HCT116 (cell line): ENCODE data around the gene ASB3. TPM values are rescaled to one million over a fixed set of nuclear protein-coding genes. Genes with fewer than 3 reads are reported as not detected.

Experiments used
- ATAC-seq: fragments of 200-7000 bp; cut with Tn5 transposase; 2 replicates; pipeline ENCODE4 v1.9.1; 2020; ENCODE audit warnings: mild to moderate bottlenecking, moderate library complexity
- BruUV-seq: library from RNA; stranded (reverse); fragments of 400-500 nt; replicated peaks from 2 replicates; lab custom pipeline; 2021; lab: Mats Ljungman, UMichigan
- CTCF ChIA-PET: fragments of 300-600 bp; sonication (Branson Sonifier 250); formaldehyde crosslinking; loops from one replicate; lab custom pipeline; 2021; ENCODE audit warnings: antibody characterized with exemption; lab: Charles Lee
- POLR2A ChIA-PET: fragments of 300-600, 350-600 bp; sonication (Branson Sonifier 250); formaldehyde crosslinking; loops from one replicate; lab custom pipeline; 2021; ENCODE audit warnings: antibody characterized with exemption; lab: Charles Lee
- RAD21 ChIA-PET, 2 experiments: fragments of 300-600 bp; sonication (Branson Sonifier 250); formaldehyde crosslinking; loops; one replicate each; lab custom pipeline; 2023; ENCODE audit warnings: low total read pairs in 2 of 2; ENCODE audit not compliant: uncharacterized antibody in 2 of 2, unreplicated experiment in 2 of 2, low non-redundant PET in 1 of 2; lab: Charles Lee
- DNase-seq: peaks from one replicate; pipeline ENCODE4 v3.0.0-alpha.2; 2010; ENCODE audit warnings: low read depth, low spot score
- H2AFZ ChIP-seq: fragments of 200-600 bp; shearing (Covaris generic), sonication (generic); 2 replicates; pipeline ENCODE4 v1.6.1; 2017; ENCODE audit warnings: low read depth, mixed run types, mixed read lengths, antibody characterized with exemption, low read length; ENCODE audit not compliant: poor library complexity, severe bottlenecking
- H3K27ac ChIP-seq: 2 replicates; pipeline ENCODE4 v1.5.1; 2012; ENCODE audit warnings: low read depth, low read length
- H3K27me3 ChIP-seq: fragments of 200-600 bp; sonication (generic); 2 replicates; pipeline ENCODE4 v1.6.1; 2016; ENCODE audit warnings: mixed run types, low read length, mixed read lengths; ENCODE audit not compliant: insufficient read depth
- H3K36me3 ChIP-seq, 2 experiments: fragments of 200-500 bp in 1 of 2; fragments of 200-600 bp in 1 of 2; sonication (Bioruptor generic) in 1 of 2; sonication (generic) in 1 of 2; 2 replicates each; pipeline versions ENCODE4 v1.5.1 to v1.6.1; 2014 to 2016; ENCODE audit warnings: low read length in 2 of 2, inconsistent platforms in 1 of 2, mixed read lengths in 1 of 2, mixed run types in 1 of 2; ENCODE audit not compliant: insufficient read depth in 2 of 2, control insufficient read depth in 1 of 2
- H3K4me1 ChIP-seq, 2 experiments: fragments of 200-600 bp in 1 of 2; sonication (generic) in 1 of 2; 2 replicates each; pipeline versions ENCODE4 v1.5.1 to v1.6.1; 2012 to 2017; ENCODE audit warnings: low read length in 2 of 2, inconsistent platforms in 1 of 2, mild to moderate bottlenecking in 1 of 2, mixed read lengths in 1 of 2, mixed run types in 1 of 2, moderate library complexity in 1 of 2; ENCODE audit not compliant: insufficient read depth in 2 of 2, control insufficient read depth in 1 of 2
- H3K4me2 ChIP-seq: fragments of 200-600 bp; sonication (generic); 2 replicates; pipeline ENCODE4 v1.6.1; 2017; ENCODE audit warnings: mixed run types, low read length, mixed read lengths
- H3K4me3 ChIP-seq, 2 experiments: fragments of 200-600 bp in 1 of 2; sonication (generic) in 1 of 2; replicated peaks in 1 of 2; 2 replicates each; pipeline ENCODE4 v1.5.1; 2011 to 2016; ENCODE audit warnings: low read length in 2 of 2, control low read depth in 1 of 2, low read depth in 1 of 2, mild to moderate bottlenecking in 1 of 2, mixed read lengths in 1 of 2, mixed run types in 1 of 2
- H3K79me2 ChIP-seq: fragments of 200-600 bp; sonication (generic); 2 replicates; pipeline ENCODE4 v1.6.1; 2017; ENCODE audit warnings: mild to moderate bottlenecking, mixed run types, low read length, moderate library complexity, mixed read lengths; ENCODE audit not compliant: insufficient read depth
- H3K9ac ChIP-seq: fragments of 200-600 bp; sonication (generic); 2 replicates; pipeline ENCODE4 v1.6.1; 2016; ENCODE audit warnings: low read length, mixed read lengths
- H3K9me2 ChIP-seq: fragments of 200-600 bp; sonication (generic), shearing (Covaris generic); 2 replicates; pipeline ENCODE4 v1.6.1; 2017; ENCODE audit warnings: mixed run types, mild to moderate bottlenecking, moderate library complexity; ENCODE audit not compliant: insufficient read depth
- H3K9me3 ChIP-seq, 2 experiments: fragments of 200-500 bp in 1 of 2; fragments of 200-600 bp in 1 of 2; sonication (Bioruptor generic) in 1 of 2; sonication (generic) in 1 of 2; 2 replicates each; pipeline ENCODE4 v1.6.1; 2014 to 2017; ENCODE audit warnings: low read length in 2 of 2, mixed read lengths in 2 of 2, inconsistent platforms in 1 of 2, low read depth in 1 of 2, mild to moderate bottlenecking in 1 of 2, mixed run types in 1 of 2, moderate library complexity in 1 of 2; ENCODE audit not compliant: control insufficient read depth in 1 of 2, insufficient read depth in 1 of 2
- H4K20me1 ChIP-seq: fragments of 200-600 bp; sonication (generic), shearing (Covaris generic); 2 replicates; pipeline ENCODE4 v1.6.1; 2017; ENCODE audit warnings: mixed run types, mild to moderate bottlenecking, moderate library complexity; ENCODE audit not compliant: insufficient read depth
- ATF3 ChIP-seq: IDR thresholded peaks from 2 replicates; pipeline ENCODE4 v1.6.1; 2012
- CBX3 ChIP-seq: IDR thresholded peaks from 2 replicates; pipeline ENCODE4 v1.6.1; 2012; ENCODE audit warnings: low read depth
- CEBPB ChIP-seq: IDR thresholded peaks from 2 replicates; pipeline ENCODE4 v1.6.1; 2012; ENCODE audit warnings: low read depth
- CTCF ChIP-seq, 3 experiments: fragments of 200-600 bp in 1 of 3; sonication (generic) in 1 of 3; IDR thresholded peaks in 2 of 3; conservative IDR thresholded peaks in 1 of 3; 2 replicates each; pipeline ENCODE4 v1.5.1; 2012 to 2017; ENCODE audit warnings: low read depth in 2 of 3, low read length in 2 of 3, antibody characterized with exemption in 1 of 3, borderline replicate concordance in 1 of 3, control low read depth in 1 of 3, mild to moderate bottlenecking in 1 of 3, mixed read lengths in 1 of 3, mixed run types in 1 of 3, moderate library complexity in 1 of 3; ENCODE audit not compliant: insufficient read depth in 1 of 3
- EGR1 ChIP-seq: IDR thresholded peaks from 2 replicates; pipeline ENCODE4 v1.6.1; 2012; ENCODE audit warnings: low read depth
- ELF1 ChIP-seq: IDR thresholded peaks from 2 replicates; pipeline ENCODE4 v1.6.1; 2012; ENCODE audit warnings: low read depth, borderline replicate concordance
- EZH2 ChIP-seq: fragments of 200-600 bp; sonication (generic); IDR thresholded peaks from 2 replicates; pipeline ENCODE4 v1.6.1; 2017; ENCODE audit warnings: antibody characterized with exemption, mixed run types
- EZH2phosphoT487 ChIP-seq: fragments of 200-600 bp; IDR thresholded peaks from 2 replicates; pipeline ENCODE4 v1.6.1; 2018; ENCODE audit warnings: antibody characterized with exemption, borderline replicate concordance
- FOSL1 ChIP-seq: IDR thresholded peaks from 2 replicates; pipeline ENCODE4 v1.6.1; 2012; ENCODE audit warnings: low read depth
- JUND ChIP-seq: IDR thresholded peaks from 2 replicates; pipeline ENCODE4 v1.6.1; 2012
- MAX ChIP-seq: IDR thresholded peaks from 2 replicates; pipeline ENCODE4 v1.6.1; 2012
- POLR2A ChIP-seq: IDR thresholded peaks from 2 replicates; pipeline ENCODE4 v1.7.0; 2011; ENCODE audit warnings: borderline replicate concordance; ENCODE audit not compliant: insufficient read depth, insufficient read length; ENCODE audit errors: extremely low read depth
- POLR2AphosphoS5 ChIP-seq: IDR thresholded peaks from 2 replicates; pipeline ENCODE4 v1.6.1; 2011; ENCODE audit warnings: mild to moderate bottlenecking, low read depth, low read length, moderate library complexity
- RAD21 ChIP-seq: IDR thresholded peaks from 2 replicates; pipeline ENCODE4 v1.6.1; 2012; ENCODE audit warnings: low read depth, mild to moderate bottlenecking
- SIN3A ChIP-seq: IDR thresholded peaks from 2 replicates; pipeline ENCODE4 v1.6.1; 2012; ENCODE audit warnings: low read depth
- SRF ChIP-seq: IDR thresholded peaks from 2 replicates; pipeline ENCODE4 v1.6.1; 2012; ENCODE audit warnings: low read depth
- TCF7L2 ChIP-seq: IDR thresholded peaks from 2 replicates; pipeline ENCODE4 v1.7.0; 2011; ENCODE audit warnings: borderline replicate concordance, inconsistent platforms; ENCODE audit not compliant: insufficient read depth, insufficient read length; ENCODE audit errors: extremely low read depth
- YY1 ChIP-seq: IDR thresholded peaks from 2 replicates; pipeline ENCODE4 v1.6.1; 2011; ENCODE audit warnings: low read length, low read depth, moderate library complexity, mild to moderate bottlenecking; ENCODE audit not compliant: insufficient replicate concordance; ENCODE audit errors: extremely low read depth
- ZBTB33 ChIP-seq: IDR thresholded peaks from 2 replicates; pipeline ENCODE4 v1.6.1; 2011; ENCODE audit warnings: mild to moderate bottlenecking, low read length, moderate library complexity; ENCODE audit not compliant: insufficient replicate concordance; ENCODE audit errors: extremely low read depth
- ZFX ChIP-seq: fragments of 450-650 bp; IDR thresholded peaks from 2 replicates; pipeline ENCODE4 v1.6.1; 2017
- intact Hi-C: fragments of 100-400 bp; cut with micrococcal nuclease; formaldehyde crosslinking; loops from 2 replicates; pipeline ENCODE4 v1.10.0; 2022
- total RNA-seq: library from RNA; stranded (reverse); gene quantifications from one replicate; pipeline ENCODE4 v1.2.1, GENCODE V29; 2021; ENCODE audit not compliant: unreplicated experiment

Gene ASB3
- total RNA-seq, 1 experiment from 2014 or later, result 17.3 TPM

GRCh38 chr2:53768242-53768542, 18.6 kb downstream of the ASB3 start (continued):
- TF ChIP-seq POLR2AphosphoS5 (no peak), ZFX (no peak), CBX3 (no peak)

- peaks cover 46% of the 10 kb centered on the region for H3K79me2 ChIP-seq
- TF ChIP-seq EZH2 (no peak), ZBTB33 (no peak), MAX (peak; percentile 28), FOSL1 (no peak), EGR1 (no peak), ZFX (no peak), ELF1 (no peak), SIN3A (0 out of 2 replicates have a peak, but pooled peaks have one; percentile 6), CTCF (IDR thresholded peaks at IDR 0.05 in 2 of 3, conservative IDR thresholded peaks at IDR 0.05 in 1 of 3; ENCODE audit: borderline replicate concordance in 1 of 3, insufficient read depth in 1 of 3, low read depth in 2 of 3, low read length in 2 of 3) (0 out of 6 replicates have a peak, but pooled peaks of 2 of the 3 experiments have one; percentile 10 to 29), TCF7L2 (no peak), SRF (no peak), RAD21 (no peak), CBX3 (0 out of 2 replicates have a peak, but pooled peaks have one; percentile 29), CEBPB (no peak), EZH2phosphoT487 (no peak), JUND (no peak), POLR2AphosphoS5 (peak; percentile 90), POLR2A (peak; percentile 88), ATF3 (no peak), YY1 (peak; percentile 62)
- ChIA-PET RAD21 (no interaction called here), CTCF (interaction anchor here (1.0 to 1.4 kb wide), 2 partner anchors 12 to 99 kb away, joined by 3 read pairs; no protein-coding TSS in a partner anchor), POLR2A (interaction anchor here (1.2 to 2.0 kb wide), 3 partner anchors 9 to 672 kb away, joined by 4 to 5 read pairs (median 4); no protein-coding TSS in a partner anchor)
- H3K9me2 ChIP-seq, result no peaks in the 10 kb centered on the region
- H3K27ac ChIP-seq, result peak within 1 kb of the TSS; percentile 51
- H3K9ac ChIP-seq, result peak within 1 kb of the TSS; percentile 91
- BruUV-seq, result TSS peak; percentile 74
- no peaks in the 10 kb centered on the region for H3K27me3 ChIP-seq
- H4K20me1 ChIP-seq, result no peaks in the 10 kb centered on the region
- H3K4me1 ChIP-seq, result peaks cover 8 to 21% of the 10 kb centered on the region in 2 experiments; a peak in 3 of 4 replicates
- H3K4me3 ChIP-seq, result peak within 1 kb of the TSS; percentile 91 to 92
- H3K4me2 ChIP-seq, result peak within 1 kb of the TSS; percentile 79
- ATAC-seq (peak; percentile 95), DNase-seq (peak; percentile 68)
- no peaks in the 10 kb centered on the region for H3K9me3 ChIP-seq
- 0 out of 4 replicates have a peak, but pooled peaks cover 0 to 2% of the 10 kb centered on the region in 2 experiments for H3K36me3 ChIP-seq
- H2AFZ ChIP-seq, result peak within 1 kb of the TSS; percentile 68
- intact Hi-C loops, result no loop called here
Measured at GRCh38 chr2:53767405-53768241, 19.1 kb downstream of the ASB3 start, which contains the start of gene CHAC2. CHAC2 (plus strand) TSS chr2:53767804; CDS start chr2:53767887, 83 bp downstream.
